Transverse colon (tissue), 4 donors: ENCODE results near the gene JARID2. TPM values are rescaled to one million over a fixed set of nuclear protein-coding genes. Genes with fewer than 3 reads are reported as not detected.

ENCODE experiments used
- DNase-seq: peaks from one replicate; pipeline ENCODE4 v3.0.0-alpha.2; 2019
- H3K27ac ChIP-seq, 4 donors: fragments of 200-600 bp; sonication (generic); 2 replicates each; pipeline ENCODE4 v1.5.1; 2016 to 2018; ENCODE audit warnings: inconsistent platforms in 4 of 4
- H3K27me3 ChIP-seq: fragments of 200-600 bp; sonication (generic); 2 replicates; pipeline ENCODE4 v1.5.1; 2017; ENCODE audit warnings: inconsistent platforms
- H3K36me3 ChIP-seq, 4 donors: fragments of 200-600 bp; sonication (generic); 2 replicates each; pipeline ENCODE4 v1.5.1; 2017 to 2019; ENCODE audit warnings: inconsistent platforms in 4 of 4
- H3K4me1 ChIP-seq, 4 donors: fragments of 200-600 bp; sonication (generic); 2 replicates each; pipeline ENCODE4 v1.5.1; 2017 to 2020; ENCODE audit warnings: inconsistent platforms in 4 of 4
- H3K4me3 ChIP-seq, 4 donors: fragments of 200-600 bp; sonication (generic); 1 replicate in 1 of 4; 2 replicates in 3 of 4; pipeline versions ENCODE4 v1.5.1 to v1.6.1; 2017 to 2019; ENCODE audit warnings: inconsistent platforms in 4 of 4
- H3K9me3 ChIP-seq, 2 donors: fragments of 200-600 bp; sonication (generic); 2 replicates each; pipeline ENCODE4 v1.5.1; 2017 to 2019; ENCODE audit warnings: inconsistent platforms in 2 of 2
- CTCF ChIP-seq, 5 experiments: fragments of 200-600 bp in 3 of 5; fragments of 450-650 bp in 2 of 5; sonication (generic) in 3 of 5; IDR thresholded peaks; 1 replicate in 2 of 5; 2 replicates in 3 of 5; pipeline ENCODE4 v1.5.1; 2016 to 2017; ENCODE audit warnings: antibody characterized with exemption in 5 of 5, inconsistent platforms in 3 of 5, mild to moderate bottlenecking in 2 of 5, moderate library complexity in 1 of 5
- EP300 ChIP-seq: sonication (generic); formaldehyde crosslinking; IDR thresholded peaks from one replicate; pipeline ENCODE4 v1.6.1; 2017; ENCODE audit warnings: antibody characterized with exemption, low read depth
- POLR2A ChIP-seq: fragments of 450-650 bp; IDR thresholded peaks from one replicate; pipeline ENCODE4 v1.6.1; 2016; ENCODE audit warnings: antibody characterized with exemption, mild to moderate bottlenecking, moderate library complexity
- POLR2AphosphoS5 ChIP-seq, 3 donors: sonication (generic); formaldehyde crosslinking; IDR thresholded peaks; one replicate each; pipeline ENCODE4 v1.6.1; 2016; ENCODE audit warnings: antibody characterized with exemption in 3 of 3
- WGBS, 2 donors: methylation state at CpG; one replicate each; pipeline ENCODE4 v1.1.5; 2018; ENCODE audit warnings: low coverage in 1 of 2; 5-methylcytosine and 5-hydroxymethylcytosine counted together
- in situ Hi-C, 4 donors: fragments of 200-750 bp; cut with MboI; loops; one replicate each; pipeline versions ENCODE4 v1.15.0 to v1.15.1; 2017; ENCODE audit warnings: low sequenced_read_pairs in 3 of 4, low pct_ligation_motif_present in 1 of 4, low pct_unique_long_range_greater_than_20kb in 1 of 4
- intact Hi-C: fragments of 100-400 bp; cut with DNase I; formaldehyde crosslinking; loops from one replicate; pipeline ENCODE4 v1.15.1; 2023; ENCODE audit warnings: low total_unique reads
- total RNA-seq, 4 donors: library from RNA; depleted of rRNA; stranded (reverse); fragments of >200 nt; gene quantifications; one replicate each; pipeline ENCODE4 v1.1.0, GENCODE V29; 2016

JARID2 gene
- total RNA-seq, 4 donors from 2014 or later = 9.4 to 18.7 (median 10.9) TPM

GRCh38 chr6:15477746-15478145 is 231.9 kb downstream of the JARID2 start:
- Histone ChIP-seq H3K4me3 (no peak overlapping the region), H3K27me3 (no peaks in the 10 kb centered on the region), H3K27ac (no peak overlapping the region), H3K4me1 (peaks cover 0 to 19% (median 0%) of the 10 kb centered on the region in 4 donors), H3K9me3 (no peaks in the 10 kb centered on the region), H3K36me3 (no peaks in the 10 kb centered on the region)
- no peak for TF ChIP-seq POLR2AphosphoS5 (IDR thresholded peaks at IDR 0.05)
- TF ChIP-seq POLR2A = no peak
- no peak for TF ChIP-seq CTCF (IDR thresholded peaks at IDR 0.05)
- TF ChIP-seq EP300 = no peak
- intact Hi-C loops = no loop called here
- no peak for DNase-seq
- in situ Hi-C loops = loop anchor here in 3 of 4 donors (25.0 kb wide), 1 partner anchor 1265 kb away; no protein-coding TSS in a partner anchor
- 69% methylated on average over 5 of the region's 5 CpGs; no CpG with 5 or more reads in 1 of the 2 donors for WGBS, 2 donors

GRCh38 chr6:15479761-15480160 is 233.9 kb downstream of the JARID2 start:
- in situ Hi-C loops = loop anchor here in 3 of 4 donors (25.0 kb wide), 1 partner anchor 1267 kb away; no protein-coding TSS in a partner anchor

GRCh38 chr6:15480525-15480924 is 234.7 kb downstream of the JARID2 start:
- TF ChIP-seq EP300 (no peak), POLR2A (no peak), CTCF (IDR thresholded peaks at IDR 0.05) (no peak), POLR2AphosphoS5 (IDR thresholded peaks at IDR 0.05) (no peak)
- H3K27me3 ChIP-seq = no peaks in the 10 kb centered on the region
- no peak for DNase-seq
- H3K27ac ChIP-seq = no peak overlapping the region
- H3K9me3 ChIP-seq = no peaks in the 10 kb centered on the region
- 91% methylated on average over 6 to 7 of the region's 7 CpGs for WGBS, 2 donors
- in situ Hi-C loops = loop anchor here in 3 of 4 donors (25.0 kb wide), 1 partner anchor 1268 kb away; no protein-coding TSS in a partner anchor
- H3K36me3 ChIP-seq = no peaks in the 10 kb centered on the region
- peaks cover 0 to 16% (median 0%) of the 10 kb centered on the region in 4 donors for H3K4me1 ChIP-seq
- H3K4me3 ChIP-seq = no peak overlapping the region
- intact Hi-C loops = no loop called here

More at GRCh38 chr6:15479761-15480160, 233.9 kb downstream of the JARID2 start:
- Histone ChIP-seq H3K9me3 (no peaks in the 10 kb centered on the region), H3K27me3 (no peaks in the 10 kb centered on the region), H3K36me3 (no peaks in the 10 kb centered on the region), H3K4me3 (no peak overlapping the region), H3K27ac (no peak overlapping the region), H3K4me1 (peaks cover 0 to 16% (median 0%) of the 10 kb centered on the region in 4 donors)
- WGBS, 2 donors = 76 to 94% methylated on average over 2 to 5 of the region's 5 CpGs
- no peak for DNase-seq
- intact Hi-C loops = no loop called here
- TF ChIP-seq POLR2AphosphoS5 (IDR thresholded peaks at IDR 0.05) (no peak), CTCF (IDR thresholded peaks at IDR 0.05) (no peak), POLR2A (no peak), EP300 (no peak)

- Histone ChIP-seq H3K9me3 (no peaks in the 10 kb centered on the region), H3K27ac (no peak overlapping the region), H3K4me1 (peaks cover 0 to 7% (median 0%) of the 10 kb centered on the region in 4 donors), H3K4me3 (no peak overlapping the region), H3K27me3 (no peaks in the 10 kb centered on the region), H3K36me3 (no peaks in the 10 kb centered on the region)
- no peak for TF ChIP-seq POLR2AphosphoS5 (IDR thresholded peaks at IDR 0.05)
- TF ChIP-seq CTCF (IDR thresholded peaks at IDR 0.05) = no peak
- TF ChIP-seq EP300 = no peak
- no peak for TF ChIP-seq POLR2A
- WGBS, 2 donors = 77 to 93% methylated on average over 8 to 10 of the region's 10 CpGs
- no peak for DNase-seq
- in situ Hi-C loops (loop anchor here in 3 of 4 donors (25.0 kb wide), 1 partner anchor 1269 kb away; no protein-coding TSS in a partner anchor), intact Hi-C loops (no loop called here)
Measured at GRCh38 chr6:15481390-15482291, 235.8 kb downstream of the JARID2 start.
